IgD-negative memory B cell (primary cell): ENCODE measurements around the gene LRRC74A. TPM values are rescaled to one million over a fixed set of nuclear protein-coding genes. Genes with fewer than 3 reads are reported as not detected.

ENCODE experiments used
- H3K27ac Mint-ChIP-seq, 3 donors: one replicate each; pipeline ENCODE4 v1.8.0; 2020 to 2022; ENCODE audit warnings: mild to moderate bottlenecking in 3 of 3, mixed read lengths in 3 of 3, moderate library complexity in 1 of 3
- H3K27me3 Mint-ChIP-seq: one replicate; pipeline ENCODE4 v1.8.0; 2021; ENCODE audit warnings: mixed read lengths
- H3K36me3 Mint-ChIP-seq: one replicate; pipeline ENCODE4 v1.8.0; 2020; ENCODE audit warnings: mild to moderate bottlenecking, mixed read lengths
- H3K4me1 Mint-ChIP-seq, 3 donors: one replicate each; pipeline ENCODE4 v1.8.0; 2020 to 2022; ENCODE audit warnings: mixed read lengths in 3 of 3, mild to moderate bottlenecking in 1 of 3
- H3K4me3 Mint-ChIP-seq, 4 donors: one replicate each; pipeline ENCODE4 v1.8.0; 2020 to 2022; ENCODE audit warnings: mild to moderate bottlenecking in 4 of 4, mixed read lengths in 4 of 4, moderate library complexity in 3 of 4
- H3K9me3 Mint-ChIP-seq, 3 donors: one replicate each; pipeline ENCODE4 v1.8.0; 2020 to 2021; ENCODE audit warnings: mixed read lengths in 3 of 3, mild to moderate bottlenecking in 1 of 3
- polyA plus RNA-seq: library from polyadenylated mRNA; unstranded; fragments of 300-500 nt; fragmentation: Illumina TruSeq; gene quantifications from one replicate; pipeline ENCODE4 v1.2.3, GENCODE V29; 2021

Gene LRRC74A
- polyA plus RNA-seq, 1 donor from 2014 or later: not detected

GRCh38 chr14:76827696-76828296 lies 1.6 kb downstream of the LRRC74A start:
- peaks cover 5% of the 10 kb centered on the region for H3K36me3 Mint-ChIP-seq
- H3K27me3 Mint-ChIP-seq: peaks cover 8% of the 10 kb centered on the region
- H3K4me1 Mint-ChIP-seq: no peaks in the 10 kb centered on the region
- H3K4me3 Mint-ChIP-seq: no peak overlapping the region
- H3K27ac Mint-ChIP-seq: no peak overlapping the region
- no peaks in the 10 kb centered on the region for H3K9me3 Mint-ChIP-seq

- H3K4me1 Mint-ChIP-seq: no peaks in the 10 kb centered on the region
- peaks cover 0 to 1% (median 0%) of the 10 kb centered on the region in 3 donors for H3K9me3 Mint-ChIP-seq
- H3K27ac Mint-ChIP-seq: no peak overlapping the region
- H3K36me3 Mint-ChIP-seq: peaks cover 5% of the 10 kb centered on the region
- H3K27me3 Mint-ChIP-seq: peaks cover 6% of the 10 kb centered on the region
- no peak overlapping the region for H3K4me3 Mint-ChIP-seq
Observed at GRCh38 chr14:76828339-76829012, 2.3 kb downstream of the LRRC74A start.

- H3K4me3 Mint-ChIP-seq: no peak overlapping the region
- peaks cover 8% of the 10 kb centered on the region for H3K27me3 Mint-ChIP-seq
- H3K27ac Mint-ChIP-seq: no peak overlapping the region
- no peaks in the 10 kb centered on the region for H3K4me1 Mint-ChIP-seq
- H3K9me3 Mint-ChIP-seq: peaks cover 0 to 1% (median 0%) of the 10 kb centered on the region in 3 donors
- H3K36me3 Mint-ChIP-seq: peaks cover 5% of the 10 kb centered on the region
Observed at GRCh38 chr14:76829013-76829365, 2.8 kb downstream of the LRRC74A start.

GRCh38 chr14:76829650-76830421 lies 3.6 kb downstream of the LRRC74A start:
- H3K9me3 Mint-ChIP-seq: peaks cover 0 to 1% (median 0%) of the 10 kb centered on the region in 3 donors
- H3K4me3 Mint-ChIP-seq: no peak overlapping the region
- no peaks in the 10 kb centered on the region for H3K4me1 Mint-ChIP-seq
- peaks cover 12% of the 10 kb centered on the region for H3K27me3 Mint-ChIP-seq
- peaks cover 3% of the 10 kb centered on the region for H3K36me3 Mint-ChIP-seq
- no peak overlapping the region for H3K27ac Mint-ChIP-seq

GRCh38 chr14:76830556-76830955 lies 4.3 kb downstream of the LRRC74A start:
- Mint-ChIP-seq H3K36me3 (peaks cover 3% of the 10 kb centered on the region), H3K27ac (no peak overlapping the region), H3K27me3 (peaks cover 12% of the 10 kb centered on the region), H3K4me3 (no peak overlapping the region), H3K9me3 (peaks cover 0 to 1% (median 0%) of the 10 kb centered on the region in 3 donors), H3K4me1 (no peaks in the 10 kb centered on the region)

GRCh38 chr14:76832503-76832988 lies 6.3 kb downstream of the LRRC74A start:
- Mint-ChIP-seq H3K4me3 (no peak overlapping the region), H3K27ac (no peak overlapping the region), H3K27me3 (peaks cover 13% of the 10 kb centered on the region), H3K36me3 (peaks cover 3% of the 10 kb centered on the region), H3K9me3 (peaks cover 0 to 1% (median 0%) of the 10 kb centered on the region in 3 donors), H3K4me1 (no peaks in the 10 kb centered on the region)

- H3K27me3 Mint-ChIP-seq: peaks cover 13% of the 10 kb centered on the region
- no peaks in the 10 kb centered on the region for H3K4me1 Mint-ChIP-seq
- H3K36me3 Mint-ChIP-seq: peaks cover 3% of the 10 kb centered on the region
- peaks cover 0 to 1% (median 0%) of the 10 kb centered on the region in 3 donors for H3K9me3 Mint-ChIP-seq
- H3K27ac Mint-ChIP-seq: no peak overlapping the region
- no peak overlapping the region for H3K4me3 Mint-ChIP-seq
Observed at GRCh38 chr14:76833011-76833410, 6.8 kb downstream of the LRRC74A start.

GRCh38 chr14:76834241-76834661 lies 8.0 kb downstream of the LRRC74A start:
- no peak overlapping the region for H3K27ac Mint-ChIP-seq
- H3K9me3 Mint-ChIP-seq: peaks cover 0 to 1% (median 0%) of the 10 kb centered on the region in 3 donors
- H3K4me3 Mint-ChIP-seq: no peak overlapping the region
- H3K36me3 Mint-ChIP-seq: peaks cover 3% of the 10 kb centered on the region
- H3K4me1 Mint-ChIP-seq: no peaks in the 10 kb centered on the region
- peaks cover 13% of the 10 kb centered on the region for H3K27me3 Mint-ChIP-seq

GRCh38 chr14:76836029-76836630 lies 9.9 kb downstream of the LRRC74A start:
- Mint-ChIP-seq H3K36me3 (peaks cover 3% of the 10 kb centered on the region), H3K4me3 (no peak overlapping the region), H3K4me1 (no peaks in the 10 kb centered on the region), H3K27me3 (peaks cover 13% of the 10 kb centered on the region), H3K9me3 (peaks cover 0 to 1% (median 0%) of the 10 kb centered on the region in 3 donors), H3K27ac (no peak overlapping the region)

- no peak overlapping the region for H3K27ac Mint-ChIP-seq
- H3K36me3 Mint-ChIP-seq: no peaks in the 10 kb centered on the region
- H3K4me1 Mint-ChIP-seq: no peaks in the 10 kb centered on the region
- H3K9me3 Mint-ChIP-seq: peaks cover 0 to 1% (median 0%) of the 10 kb centered on the region in 3 donors
- H3K4me3 Mint-ChIP-seq: no peak overlapping the region
- peaks cover 10% of the 10 kb centered on the region for H3K27me3 Mint-ChIP-seq
Observed at GRCh38 chr14:76837524-76837923, 11.3 kb downstream of the LRRC74A start.

GRCh38 chr14:76842414-76842813 lies 16.2 kb downstream of the LRRC74A start:
- no peaks in the 10 kb centered on the region for H3K9me3 Mint-ChIP-seq
- H3K27ac Mint-ChIP-seq: no peak overlapping the region
- no peak overlapping the region for H3K4me3 Mint-ChIP-seq
- peaks cover 14% of the 10 kb centered on the region for H3K27me3 Mint-ChIP-seq
- H3K36me3 Mint-ChIP-seq: no peaks in the 10 kb centered on the region
- H3K4me1 Mint-ChIP-seq: peaks cover 8 to 14% (median 10%) of the 10 kb centered on the region in 3 donors

GRCh38 chr14:76844223-76844622 lies 18.0 kb downstream of the LRRC74A start:
- peaks cover 8 to 14% (median 10%) of the 10 kb centered on the region in 3 donors for H3K4me1 Mint-ChIP-seq
- no peaks in the 10 kb centered on the region for H3K9me3 Mint-ChIP-seq
- H3K36me3 Mint-ChIP-seq: no peaks in the 10 kb centered on the region
- peaks cover 14% of the 10 kb centered on the region for H3K27me3 Mint-ChIP-seq
- H3K27ac Mint-ChIP-seq: peak overlapping the region in 1 of 3 donors; percentile 9
- peak overlapping the region in 1 of 4 donors; percentile 58 for H3K4me3 Mint-ChIP-seq

GRCh38 chr14:76846331-76847047 lies 20.3 kb downstream of the LRRC74A start:
- peaks cover 14% of the 10 kb centered on the region for H3K27me3 Mint-ChIP-seq
- H3K4me1 Mint-ChIP-seq: peaks cover 8 to 14% (median 10%) of the 10 kb centered on the region in 3 donors
- no peaks in the 10 kb centered on the region for H3K36me3 Mint-ChIP-seq
- no peak overlapping the region for H3K27ac Mint-ChIP-seq
- no peaks in the 10 kb centered on the region for H3K9me3 Mint-ChIP-seq
- H3K4me3 Mint-ChIP-seq: no peak overlapping the region

- H3K36me3 Mint-ChIP-seq: no peaks in the 10 kb centered on the region
- H3K4me1 Mint-ChIP-seq: peaks cover 8 to 14% (median 10%) of the 10 kb centered on the region in 3 donors
- H3K9me3 Mint-ChIP-seq: no peaks in the 10 kb centered on the region
- peaks cover 16% of the 10 kb centered on the region for H3K27me3 Mint-ChIP-seq
- H3K4me3 Mint-ChIP-seq: no peak overlapping the region
- H3K27ac Mint-ChIP-seq: no peak overlapping the region
Observed at GRCh38 chr14:76848879-76849278, 22.7 kb downstream of the LRRC74A start.
